ENCODE results near the gene ANKRD33B.
A peak's percentile ranks its signal among the peaks of the same experiment; 100 is the strongest.
"Not testable (repeated sequence)": the region's sequence is repeated elsewhere in the genome, so short reads cannot be mapped to it uniquely, and the experiment has no call there.

ANKRD33B gene

DNA sequence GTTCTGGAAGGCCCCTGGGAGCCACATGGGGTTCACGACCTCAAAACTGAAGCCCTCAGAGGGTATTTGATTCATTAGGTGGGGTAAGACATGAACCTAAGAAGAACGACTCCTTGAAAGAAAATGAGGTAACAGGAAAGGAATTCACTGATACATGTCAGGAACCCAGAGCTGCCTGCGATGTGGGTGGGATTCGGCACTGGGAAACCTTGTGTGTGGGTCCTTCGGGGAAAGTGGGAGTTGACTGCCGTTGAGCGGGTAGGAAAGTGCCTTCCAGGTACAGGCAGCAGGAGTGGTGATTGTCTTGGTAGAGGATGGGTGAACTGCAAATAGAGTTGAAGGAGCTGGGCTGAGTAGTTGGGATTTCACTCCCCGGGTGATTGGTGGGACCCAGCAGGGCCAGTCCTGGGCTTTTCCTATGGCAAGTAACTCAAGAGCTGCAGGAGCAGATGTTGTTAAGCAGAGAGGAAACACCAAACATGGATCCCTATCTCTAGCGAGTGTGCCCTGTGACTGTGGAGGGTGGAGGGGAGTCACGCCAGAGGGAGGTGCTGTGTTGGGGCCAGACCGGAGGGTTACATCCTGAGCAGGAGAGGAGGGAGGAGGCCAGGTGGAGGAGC lies 30.8 kb downstream of the ANKRD33B start:
- DNase-seq (ENCODE audit: low spot score): no peak

DNA sequence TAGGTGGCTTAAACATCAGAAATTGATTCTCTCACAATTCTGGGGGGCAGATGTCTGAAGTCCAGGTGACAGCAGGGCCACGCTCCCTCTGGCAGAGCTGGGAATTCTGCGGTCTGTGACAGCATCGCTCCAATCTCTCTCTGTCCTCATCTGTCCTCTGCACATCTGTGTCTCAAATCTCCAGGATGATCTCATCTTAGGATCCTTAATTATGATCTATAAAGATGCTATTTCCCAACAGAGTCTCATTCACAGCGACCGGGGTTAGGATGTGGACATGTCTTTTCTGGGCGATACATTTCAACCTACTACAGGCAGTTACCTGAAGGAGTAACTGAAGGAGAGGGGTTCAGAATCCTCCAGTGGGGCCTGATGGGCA lies 31.4 kb downstream of the ANKRD33B start:
- peak; percentile 76 for DNase-seq (ENCODE audit: low spot score)

DNA sequence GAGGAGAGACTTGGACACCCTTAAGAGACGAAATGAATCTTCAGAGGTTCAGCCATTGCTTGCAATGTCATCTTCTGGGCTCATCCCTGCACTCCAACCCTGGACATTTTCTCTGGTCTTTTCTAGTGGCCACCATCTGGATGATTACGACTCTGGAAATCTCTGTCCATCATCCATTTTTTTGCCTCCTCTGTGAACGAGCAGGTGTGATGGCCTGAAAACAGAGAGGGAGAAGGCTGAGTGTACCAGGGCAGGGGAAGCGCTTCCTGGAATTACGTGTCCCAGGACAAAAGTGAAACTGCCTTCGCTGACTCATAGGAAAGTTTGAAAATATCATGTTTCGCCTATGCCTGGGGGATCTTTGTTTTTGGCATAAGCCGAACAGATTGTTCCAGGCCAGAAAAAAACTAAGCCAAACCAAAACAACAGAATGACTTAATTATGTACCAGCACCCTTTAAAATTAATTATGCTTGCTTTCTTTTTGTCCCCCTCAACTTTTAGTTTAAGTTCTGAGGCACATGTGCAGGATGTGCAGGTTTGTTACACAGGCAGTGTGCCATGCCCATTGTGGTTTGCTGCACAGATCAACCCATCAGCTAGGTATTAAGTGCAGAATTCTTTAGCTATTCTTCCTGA lies 31.9 kb downstream of the ANKRD33B start:
- DNase-seq (ENCODE audit: low spot score): peak; percentile 91

DNA sequence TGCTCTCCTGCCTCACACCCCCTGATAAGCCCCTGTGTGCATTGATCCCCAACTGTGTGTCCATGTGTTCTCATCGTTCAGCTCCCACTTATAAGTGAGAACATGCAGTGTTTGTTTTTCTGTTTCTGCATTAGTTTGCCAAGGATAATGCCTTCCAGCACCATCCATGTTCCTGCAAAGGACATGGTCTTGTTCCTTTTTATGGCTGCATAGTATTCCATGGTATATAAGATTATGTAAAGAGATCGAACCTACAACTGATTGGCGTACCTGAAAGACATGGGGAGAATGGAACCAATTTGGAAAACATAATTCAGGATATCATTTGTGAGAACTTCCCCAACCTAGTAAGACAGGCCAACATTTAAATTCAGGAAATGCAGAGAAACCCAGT lies 32.4 kb downstream of the ANKRD33B start:
- DNase-seq (ENCODE audit: low spot score): no peak

DNA sequence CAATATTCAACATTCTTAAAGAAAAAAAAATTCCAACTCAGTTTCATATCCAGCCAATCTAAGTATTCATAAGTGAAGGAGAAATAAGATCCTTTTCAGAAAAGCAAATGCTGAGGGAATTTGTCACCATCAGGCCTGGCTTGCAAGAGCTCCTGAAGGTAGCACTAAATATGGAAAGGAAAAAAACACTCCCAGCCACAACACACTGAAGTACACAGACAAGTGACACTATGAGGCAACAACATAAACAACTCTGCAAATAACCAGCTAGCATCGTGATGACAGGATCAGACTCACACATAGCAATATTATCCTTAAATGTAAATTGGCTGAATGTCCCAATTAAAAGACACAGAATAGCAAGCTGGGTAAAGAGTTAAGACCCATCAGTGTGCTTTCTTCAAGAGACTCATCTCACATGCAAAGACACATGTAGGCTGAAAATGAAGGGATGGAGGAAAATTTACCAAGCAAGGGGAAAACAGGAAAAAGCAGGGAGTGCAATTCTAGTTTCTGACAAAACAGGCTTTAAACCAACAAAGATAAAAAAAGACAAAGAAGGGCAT lies 33.1 kb downstream of the ANKRD33B start:
- DNase-seq (ENCODE audit: low spot score): no peak

DNA sequence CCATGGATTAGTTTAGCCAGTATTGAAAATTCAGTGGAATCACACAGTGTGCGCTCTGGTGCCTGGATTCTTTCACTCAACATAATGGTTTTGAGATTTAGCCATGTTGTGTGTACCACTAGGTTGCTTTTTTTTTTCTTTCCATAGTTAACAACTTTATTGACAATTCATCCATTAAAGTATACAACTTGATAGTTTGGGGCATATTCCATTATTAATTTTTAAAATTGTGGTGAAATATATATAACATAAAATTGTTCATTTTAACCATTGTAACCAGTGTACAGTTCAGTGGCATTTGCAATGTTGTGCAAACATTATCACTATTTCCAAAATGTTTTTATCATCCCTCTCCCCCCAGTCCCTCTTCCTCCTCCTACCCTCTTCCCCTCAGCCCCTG lies 35.2 kb downstream of the ANKRD33B start:
- no peak for DNase-seq (ENCODE audit: low spot score)

DNA sequence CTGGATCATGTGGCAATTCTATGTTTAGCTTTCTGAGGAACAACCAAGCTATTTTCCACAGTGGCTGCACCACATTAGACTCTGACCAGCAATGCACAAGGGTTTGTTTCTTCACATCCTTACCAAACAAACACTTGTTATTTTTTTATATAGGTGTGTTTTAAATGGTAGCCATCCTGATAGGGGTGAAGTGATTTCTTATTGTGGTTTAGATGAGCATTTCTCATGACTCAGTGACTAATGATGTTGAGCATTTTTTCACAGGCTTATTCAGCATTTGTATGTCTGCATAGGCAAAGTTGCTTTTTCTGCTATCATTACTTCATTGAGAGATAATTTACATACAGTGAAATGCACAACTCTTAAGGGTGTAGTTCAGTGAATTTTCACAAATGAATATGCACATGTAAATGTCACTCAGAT lies 36.0 kb downstream of the ANKRD33B start:
- DNase-seq (ENCODE audit: low spot score): peak; percentile 33

DNA sequence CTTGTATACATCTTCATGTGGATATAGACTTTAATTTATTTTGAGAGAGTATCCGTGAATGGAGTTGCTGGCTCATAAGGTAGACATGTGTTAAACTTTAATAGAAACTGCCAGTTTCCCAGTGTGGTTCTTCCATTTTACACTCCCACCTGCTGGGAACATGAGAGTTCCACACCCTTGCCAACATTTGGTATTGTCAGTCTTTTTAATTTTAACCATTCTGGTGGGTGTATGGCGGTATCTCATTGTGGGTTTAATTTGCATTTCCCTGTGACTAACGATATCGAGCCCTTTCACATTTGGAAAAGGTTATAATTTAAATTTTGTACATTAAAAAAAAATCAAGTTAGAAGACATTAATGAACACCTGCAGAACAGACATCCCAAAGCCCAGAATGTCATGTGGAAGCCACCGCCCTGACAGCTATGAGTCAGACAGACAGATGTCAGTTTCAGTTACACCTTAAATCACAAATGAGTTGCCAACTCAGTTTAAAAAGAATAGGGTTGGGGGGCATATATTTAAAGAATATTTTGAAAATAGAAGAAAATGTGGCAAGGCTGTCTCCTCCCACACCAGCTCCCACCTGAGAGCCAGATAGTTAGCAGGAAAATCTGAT lies 36.9 kb downstream of the ANKRD33B start:
- no peak for DNase-seq (ENCODE audit: low spot score)

DNA sequence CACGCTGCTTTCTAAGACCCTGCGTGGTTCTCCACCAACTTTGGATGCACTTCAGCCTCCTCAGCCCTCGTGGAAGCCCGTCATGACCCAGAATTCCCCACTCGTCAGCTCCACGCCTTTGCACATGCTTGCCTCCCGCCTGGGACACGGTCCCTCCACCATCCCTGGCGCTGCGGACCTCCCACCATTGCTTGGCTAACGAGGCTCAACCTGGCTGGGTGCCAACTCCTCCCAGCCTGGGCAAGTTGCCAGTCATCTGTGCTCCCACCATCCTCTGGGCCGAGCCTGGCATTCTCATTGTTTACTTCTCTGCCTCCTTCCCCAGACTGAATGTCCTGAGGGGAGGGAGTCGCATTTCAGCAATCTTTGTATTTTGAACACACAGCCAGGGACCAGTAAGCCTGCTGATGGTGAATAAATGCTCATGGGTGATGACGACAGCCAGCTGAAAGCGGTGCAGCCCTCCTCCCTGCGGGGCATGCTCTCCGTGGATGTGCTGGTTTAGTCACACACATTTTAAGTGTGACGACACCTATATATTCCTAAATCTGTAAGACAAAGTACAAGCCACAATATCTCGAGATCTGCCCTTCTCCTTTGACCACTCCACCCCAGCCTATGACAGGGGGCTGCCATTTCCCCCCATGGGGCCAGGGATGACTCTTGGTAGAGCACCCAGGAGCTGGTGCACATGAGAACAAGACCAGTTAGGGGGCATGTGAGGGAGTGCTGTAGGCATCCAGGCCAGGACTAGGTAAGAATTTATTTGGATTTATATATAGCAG lies 37.6 kb downstream of the ANKRD33B start:
- peak; percentile 75 for DNase-seq (ENCODE audit: low spot score)

DNA sequence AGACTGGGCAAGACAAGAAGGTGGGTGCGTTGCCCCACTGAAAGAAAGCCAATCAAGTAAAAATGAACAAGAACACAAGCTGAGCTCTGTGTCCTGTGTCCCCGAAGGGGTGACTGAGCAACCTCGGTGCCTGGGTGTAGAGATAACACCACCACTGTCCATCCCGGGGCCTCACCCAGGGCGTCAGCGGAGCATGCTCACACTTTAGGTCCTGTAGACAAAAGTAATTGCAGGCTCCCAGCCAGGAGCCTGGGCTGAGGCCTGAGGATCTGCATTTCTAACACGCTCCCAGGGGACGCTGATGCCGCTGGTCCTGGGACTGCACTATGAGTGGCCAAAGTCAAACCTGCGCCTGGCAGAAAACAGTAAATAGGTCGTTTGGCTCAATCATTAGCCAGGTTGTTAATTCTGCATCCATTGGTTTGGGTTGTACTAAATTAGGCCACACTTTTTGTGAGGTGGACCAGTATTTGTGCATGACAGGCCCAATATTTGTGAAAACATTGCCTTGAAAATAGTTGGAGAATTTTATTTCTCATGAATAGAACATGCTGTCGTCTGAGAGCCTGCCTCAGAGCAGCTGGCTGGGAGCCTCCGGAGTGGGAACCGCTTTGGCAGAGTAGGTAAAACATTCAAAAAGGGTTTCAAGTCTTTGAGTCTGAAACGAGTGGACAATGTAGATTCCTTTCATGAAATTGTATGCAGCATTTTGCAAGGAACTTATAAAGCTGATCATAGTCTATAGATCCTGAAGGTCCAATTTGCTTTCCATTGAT lies 38.3 kb downstream of the ANKRD33B start:
- DNase-seq (ENCODE audit: low spot score): no peak

DNA sequence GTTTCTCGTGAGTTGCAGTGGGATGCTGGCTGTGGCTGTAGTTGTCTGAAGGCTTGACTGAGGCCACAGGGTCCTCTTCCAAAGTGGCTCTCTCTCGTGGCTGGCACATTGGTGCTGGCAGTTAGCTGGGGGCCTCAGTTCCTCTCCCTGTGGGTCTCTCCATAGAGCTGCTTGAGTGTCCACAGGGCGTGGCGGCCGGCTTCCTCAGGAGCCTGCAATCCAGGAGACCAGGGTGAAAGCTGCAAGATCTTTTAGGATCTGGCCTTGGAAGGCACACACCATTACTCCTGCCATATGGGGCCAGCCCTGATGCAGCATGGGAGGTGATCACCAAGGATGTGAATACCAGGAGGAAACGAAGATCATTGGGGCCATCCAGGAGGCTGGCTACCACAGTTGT lies 41.1 kb downstream of the ANKRD33B start:
- no peak for DNase-seq (ENCODE audit: low spot score)

DNA sequence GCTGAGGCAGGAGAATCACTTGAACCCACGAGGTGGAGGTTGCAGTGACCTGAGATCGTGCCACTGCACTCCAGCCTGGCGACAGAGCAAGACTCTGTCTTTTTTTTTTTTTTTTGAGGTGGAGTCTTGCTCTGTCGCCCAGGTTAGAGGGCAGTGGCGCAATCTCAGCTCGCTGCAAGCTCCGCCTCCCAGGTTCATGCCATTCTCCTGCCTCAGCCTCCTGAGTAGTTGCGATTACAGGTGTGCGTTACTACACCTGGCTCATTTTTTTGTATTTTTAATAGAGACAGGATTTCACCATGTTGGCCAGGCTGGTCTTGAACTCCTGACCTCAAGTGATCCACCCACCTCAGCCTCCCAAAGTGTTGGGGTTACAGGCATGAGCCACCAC lies 42.8 kb downstream of the ANKRD33B start:
- DNase-seq (ENCODE audit: low spot score): not testable (repeated sequence)

DNA sequence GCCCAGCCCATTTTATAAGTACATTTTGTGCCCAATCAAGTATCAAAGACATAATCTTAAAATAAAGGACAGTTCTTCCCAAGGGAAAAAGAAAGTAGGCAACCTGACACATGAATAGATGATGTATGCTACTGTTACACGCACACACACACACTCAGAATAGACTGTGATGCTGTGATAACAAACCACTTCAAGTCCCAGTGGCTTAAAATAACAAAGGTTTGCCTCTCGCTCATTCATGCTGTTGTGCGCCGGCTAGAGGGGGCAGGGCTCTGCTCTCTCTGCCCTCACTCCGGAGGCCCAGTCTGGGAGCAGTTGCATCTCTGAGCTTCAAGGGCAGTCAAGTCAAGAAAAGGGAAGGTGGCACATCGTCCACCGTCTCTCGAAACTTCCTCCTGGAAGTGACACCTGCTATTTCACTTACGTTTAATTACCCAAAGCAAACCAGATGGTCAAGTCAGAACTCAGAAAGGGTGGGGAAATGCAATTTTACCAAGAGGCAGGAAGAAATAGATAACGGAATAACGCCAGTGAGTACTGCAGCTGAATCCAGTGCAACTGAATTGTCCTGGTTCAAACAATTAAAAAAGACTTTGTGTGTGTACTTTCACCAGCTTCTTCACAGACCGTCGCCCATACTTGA lies 43.3 kb downstream of the ANKRD33B start:
- no peak for DNase-seq (ENCODE audit: low spot score)

DNA sequence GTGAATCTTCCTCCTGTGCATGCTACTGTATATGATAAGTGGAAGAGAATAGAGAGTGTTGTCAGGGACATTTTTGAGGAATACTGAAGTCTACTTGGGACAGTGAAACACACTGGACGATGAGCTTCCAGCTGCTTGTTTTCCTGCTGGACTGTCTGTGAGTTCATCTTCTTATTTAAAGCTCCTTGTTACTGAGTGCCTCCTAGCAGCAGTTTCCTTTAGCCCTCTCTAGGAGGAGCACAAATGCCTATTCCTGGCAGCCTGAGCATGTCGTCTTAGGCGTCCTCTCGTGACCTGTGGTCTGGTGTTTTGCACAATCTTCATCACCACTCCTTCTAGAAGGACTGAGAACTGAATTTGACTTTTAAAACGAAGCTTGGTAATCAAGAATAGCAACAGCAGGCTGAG lies 43.8 kb downstream of the ANKRD33B start:
- DNase-seq (ENCODE audit: low spot score): peak; percentile 84

DNA sequence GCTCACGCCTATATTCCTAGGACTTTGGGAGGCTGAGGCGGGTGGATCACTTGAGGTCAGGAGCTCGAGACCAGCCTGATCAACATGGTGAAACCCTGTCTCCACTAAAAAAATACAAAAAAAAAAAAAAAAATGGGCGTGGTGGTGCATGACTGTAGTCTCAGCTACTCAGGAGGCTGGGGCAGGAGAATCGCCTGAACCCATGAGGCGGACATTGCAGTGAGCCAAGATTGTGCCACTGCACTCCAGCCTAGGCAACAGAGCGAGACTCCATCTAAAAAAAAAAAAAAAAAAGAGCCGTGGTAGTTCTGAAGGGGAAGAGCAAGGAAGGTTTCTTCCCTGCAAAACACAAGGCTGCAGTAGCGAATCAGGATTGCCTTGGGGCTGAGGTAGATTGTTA lies 44.2 kb downstream of the ANKRD33B start:
- DNase-seq (ENCODE audit: low spot score): not testable (repeated sequence)

DNA sequence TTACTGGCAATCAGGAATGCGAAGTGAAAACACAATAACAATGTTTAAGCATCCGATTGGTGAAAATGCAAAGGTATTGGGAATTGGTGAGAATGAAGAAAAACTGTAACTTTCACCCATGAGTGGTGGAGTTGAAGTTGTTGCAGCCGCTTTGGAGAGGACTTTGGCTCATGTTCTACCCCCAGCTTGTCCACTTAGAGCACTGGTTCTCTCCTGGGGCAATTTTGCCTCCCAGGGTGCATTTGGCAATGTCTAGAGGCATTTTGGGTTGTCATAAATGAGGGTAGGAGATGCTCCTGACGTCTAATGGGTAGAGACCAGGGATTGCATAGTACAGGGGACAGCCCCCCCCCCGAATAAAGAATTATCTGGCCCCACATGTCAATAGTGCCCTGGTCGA lies 46.2 kb downstream of the ANKRD33B start:
- no peak for DNase-seq (ENCODE audit: low spot score)

DNA sequence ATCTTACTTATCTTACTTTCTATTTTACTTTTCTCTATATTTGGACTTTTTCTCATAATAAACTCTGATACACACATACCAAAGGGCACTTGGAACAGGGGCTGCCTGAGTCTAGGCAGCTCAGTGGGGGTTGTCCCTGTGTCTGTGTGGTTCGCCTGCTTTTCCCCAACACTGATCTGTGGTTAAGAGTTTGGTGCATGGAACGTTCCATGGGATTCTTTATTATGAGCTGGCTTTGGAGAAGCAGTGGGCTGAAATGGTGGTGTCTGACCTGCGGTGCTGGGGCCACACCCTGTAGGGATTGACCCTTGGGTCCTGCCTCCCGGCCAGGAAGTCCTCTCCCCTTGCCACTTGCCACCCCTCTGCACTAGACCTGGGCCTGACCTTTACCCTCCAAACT lies 47.4 kb downstream of the ANKRD33B start:
- no peak for DNase-seq (ENCODE audit: low spot score)

DNA sequence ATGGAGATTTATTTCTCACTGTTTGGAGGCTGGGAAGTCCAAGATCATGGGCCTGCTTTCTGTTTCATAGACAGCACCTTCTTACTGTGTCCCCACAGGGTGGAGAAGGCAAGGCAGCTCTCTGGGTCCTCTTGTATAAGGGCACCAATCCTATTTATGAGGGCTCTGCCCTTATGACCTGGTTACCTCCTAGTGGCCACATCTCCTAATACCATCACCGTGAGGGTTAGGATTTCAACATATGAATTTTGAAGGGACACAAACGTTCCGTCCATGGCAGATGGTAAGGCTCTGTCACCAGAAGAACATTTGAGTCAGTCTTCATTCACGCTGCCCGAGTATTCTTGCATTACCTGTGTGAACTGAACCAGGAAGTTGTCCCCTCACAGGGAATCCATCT lies 48.4 kb downstream of the ANKRD33B start:
- no peak for DNase-seq (ENCODE audit: low spot score)

DNA sequence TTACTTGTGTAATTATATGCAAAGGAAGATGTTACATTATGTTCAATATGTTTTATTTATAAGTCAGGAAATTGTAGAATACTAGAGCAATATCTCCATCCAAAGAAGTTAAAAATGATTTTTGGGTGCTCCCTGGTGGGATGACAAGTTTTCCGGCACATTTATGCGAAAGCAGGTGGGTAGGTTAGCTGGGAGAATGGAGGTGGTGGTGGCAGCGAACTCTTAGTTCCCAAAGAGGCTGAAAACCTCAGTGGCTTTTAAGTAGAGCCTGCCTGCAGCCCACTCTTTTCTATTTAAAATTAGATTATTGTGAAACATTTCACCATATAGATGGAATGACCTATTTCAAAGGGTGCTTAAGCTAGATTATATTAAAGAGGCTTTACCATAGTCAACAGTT lies 51.8 kb downstream of the ANKRD33B start:
- DNase-seq (ENCODE audit: low spot score): no peak

DNA sequence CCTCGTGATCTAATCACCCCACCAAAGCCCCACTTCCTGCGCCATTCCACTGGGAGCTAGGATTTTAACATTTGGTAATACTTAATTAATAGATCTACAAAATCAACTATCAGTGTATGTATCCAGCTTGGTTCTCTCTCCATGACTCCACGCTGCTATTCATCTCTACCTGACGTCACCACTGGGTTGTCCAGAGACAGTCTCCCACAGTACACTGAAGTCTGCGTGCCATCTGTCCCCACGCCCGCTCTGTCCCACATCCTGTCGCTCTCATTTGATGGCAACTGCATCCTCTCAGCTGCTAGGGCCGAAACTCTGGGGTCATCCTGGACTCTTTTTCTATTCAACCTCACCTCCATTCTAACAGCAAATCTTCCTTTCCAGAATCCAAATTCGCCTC lies 53.2 kb downstream of the ANKRD33B start:
- DNase-seq (ENCODE audit: low spot score): no peak

DNA sequence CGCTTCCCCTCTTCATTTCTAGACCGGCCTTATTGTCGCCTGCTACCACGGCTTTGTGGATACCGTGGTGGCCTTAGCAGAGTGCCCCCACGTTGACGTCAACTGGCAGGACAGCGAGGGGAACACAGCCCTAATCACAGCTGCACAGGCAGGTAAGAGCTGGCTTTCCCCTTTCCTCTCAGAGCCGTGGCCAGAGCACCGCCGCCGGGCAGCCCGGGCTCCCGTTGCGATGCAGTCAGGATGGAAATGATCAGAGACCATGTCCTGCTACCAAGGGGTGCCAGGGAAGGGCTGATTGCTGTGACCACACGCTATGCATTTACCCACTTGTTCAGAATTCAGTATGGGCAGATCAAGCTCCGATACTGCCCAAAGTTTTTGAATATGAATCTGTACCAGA lies 54.4 kb downstream of the ANKRD33B start:
- DNase-seq (ENCODE audit: low spot score): no peak
